ENCODE data around the gene PLEKHJ1. TPM values are rescaled to one million over a fixed set of nuclear protein-coding genes. Genes with fewer than 3 reads are reported as not detected.

PLEKHJ1 gene
- total and polyA plus RNA-seq, 2 of the 13 experiments (the other 11 are each of a cell fraction or from before 2014, with no cell fraction given), result 70.5 to 130 TPM

- no peak for TF ChIP-seq PBX3 (CRISPR knock-in tag; IDR thresholded peaks at IDR 0.05; ENCODE audit: borderline replicate concordance)
- no peak for TF ChIP-seq RELA (CRISPR knock-in tag; IDR thresholded peaks at IDR 0.05)
- TF ChIP-seq BRCA1 (CRISPR knock-in tag; IDR thresholded peaks at IDR 0.05), result 0 out of 2 replicates have a peak, but pooled peaks have one; percentile 40
- TF ChIP-seq ZNF570 (CRISPR knock-in tag; IDR thresholded peaks at IDR 0.05; ENCODE audit: borderline replicate concordance), result no peak
- TF ChIP-seq NBN (conservative IDR thresholded peaks at IDR 0.05), result no peak
- peak; percentile 68; the same call in 1 of the 2 replicates for TF ChIP-seq RAD21 (CRISPR knock-in tag; IDR thresholded peaks at IDR 0.05)
- no peak for TF ChIP-seq ELF4 (CRISPR knock-in tag; IDR thresholded peaks at IDR 0.05; ENCODE audit: borderline replicate concordance)
- TF ChIP-seq MED1 (CRISPR knock-in tag; IDR thresholded peaks at IDR 0.05), result peak; percentile 68
- TF ChIP-seq CAMTA2 (CRISPR knock-in tag; IDR thresholded peaks at IDR 0.05; ENCODE audit: borderline replicate concordance), result no peak
- TF ChIP-seq ZNF256 (CRISPR knock-in tag; conservative IDR thresholded peaks at IDR 0.05), result no peak; the same call in 1 of the 2 replicates
- 0 out of 2 replicates have a peak, but pooled peaks have one; percentile 3 for TF ChIP-seq ZSCAN30 (CRISPR knock-in tag; IDR thresholded peaks at IDR 0.05)
- TF ChIP-seq AFF4 (CRISPR knock-in tag; IDR thresholded peaks at IDR 0.05), result peak; percentile 70; the same call in 1 of the 2 replicates
- peak; percentile 29; the same call in 1 of the 2 replicates for TF ChIP-seq ZFP90 (CRISPR knock-in tag; IDR thresholded peaks at IDR 0.05; ENCODE audit: borderline replicate concordance)
- TF ChIP-seq PTBP1 (IDR thresholded peaks at IDR 0.05; ENCODE audit: low read depth, low read length, poor library complexity, severe bottlenecking), result no peak
- no peak; the same call in 1 of the 2 replicates for TF ChIP-seq PHF20 (CRISPR knock-in tag; IDR thresholded peaks at IDR 0.05)
- peak; percentile 70; the same call in 1 of the 2 replicates for TF ChIP-seq KDM5A (IDR thresholded peaks at IDR 0.05; ENCODE audit: borderline replicate concordance, low read length)
- no peak; the same call in 1 of the 2 replicates for TF ChIP-seq SNAPC4 (CRISPR knock-in tag; IDR thresholded peaks at IDR 0.05)
- no peak for TF ChIP-seq EP300 (IDR thresholded peaks at IDR 0.05; ENCODE audit: low read depth in 2 of 2, low read length in 2 of 2)
- TF ChIP-seq EP300 (CRISPR knock-in tag; IDR thresholded peaks at IDR 0.05; ENCODE audit: borderline replicate concordance), result 0 out of 2 replicates have a peak, but pooled peaks have one; percentile 17
Measured at GRCh38 chr19:2269244-2270156, 33.4 kb upstream of the PLEKHJ1 start (continued).
